ENCODE measurements around the gene XRN2. TPM values are rescaled to one million over a fixed set of nuclear protein-coding genes. Genes with fewer than 3 reads are reported as not detected.
"Not testable (repeated sequence)": the region's sequence is repeated elsewhere in the genome, so short reads cannot be mapped to it uniquely, and the experiment has no call there.

XRN2 gene
- polyA plus RNA-seq, 4 donors, result 88.5 to 109 (median 102) TPM

GRCh38 chr20:21344206-21344900 is 41.2 kb downstream of the XRN2 start:
- DNase-seq (ENCODE audit: low read depth in 4 of 4, low spot score in 3 of 4), result no peak

GRCh38 chr20:21344961-21345360 is 41.8 kb downstream of the XRN2 start:
- DNase-seq (ENCODE audit: low read depth in 4 of 4, low spot score in 3 of 4), result no peak

GRCh38 chr20:21352703-21353102 is 49.6 kb downstream of the XRN2 start:
- no peak for DNase-seq (ENCODE audit: low read depth in 4 of 4, low spot score in 3 of 4)

GRCh38 chr20:21353236-21353635 is 50.1 kb downstream of the XRN2 start:
- DNase-seq (ENCODE audit: low read depth in 4 of 4, low spot score in 3 of 4), result no peak

- no peak for DNase-seq (ENCODE audit: low read depth in 4 of 4, low spot score in 3 of 4)
These were observed 52.9 kb downstream of the XRN2 start for GRCh38 chr20:21355981-21356380.

GRCh38 chr20:21356386-21356785 is 53.3 kb downstream of the XRN2 start:
- DNase-seq (ENCODE audit: low read depth in 4 of 4, low spot score in 3 of 4), result no peak

GRCh38 chr20:21357844-21358243 is 54.7 kb downstream of the XRN2 start:
- DNase-seq (ENCODE audit: low read depth in 4 of 4, low spot score in 3 of 4), result no peak

GRCh38 chr20:21358737-21359136 is 55.6 kb downstream of the XRN2 start:
- DNase-seq (ENCODE audit: low read depth in 4 of 4, low spot score in 3 of 4), result no peak

- DNase-seq (ENCODE audit: low read depth in 4 of 4, low spot score in 3 of 4), result no peak
These were observed 57.6 kb downstream of the XRN2 start for GRCh38 chr20:21360705-21361104.

GRCh38 chr20:21361266-21361665 is 58.1 kb downstream of the XRN2 start:
- DNase-seq (ENCODE audit: low read depth in 4 of 4, low spot score in 3 of 4), result no peak

GRCh38 chr20:21364413-21364812 is 61.3 kb downstream of the XRN2 start:
- DNase-seq (ENCODE audit: low read depth in 4 of 4, low spot score in 3 of 4), result no peak

GRCh38 chr20:21365771-21366170 is 62.6 kb downstream of the XRN2 start:
- no peak for DNase-seq (ENCODE audit: low read depth in 4 of 4, low spot score in 3 of 4)

GRCh38 chr20:21366273-21366672 is 63.1 kb downstream of the XRN2 start:
- DNase-seq (ENCODE audit: low read depth in 4 of 4, low spot score in 3 of 4), result not testable (repeated sequence)

- DNase-seq (ENCODE audit: low read depth in 4 of 4, low spot score in 3 of 4), result no peak
These were observed 65.7 kb downstream of the XRN2 start for GRCh38 chr20:21368791-21369190.

GRCh38 chr20:21371193-21371592 is 68.1 kb downstream of the XRN2 start:
- DNase-seq (ENCODE audit: low read depth in 4 of 4, low spot score in 3 of 4), result no peak

GRCh38 chr20:21372016-21372415 is 68.9 kb downstream of the XRN2 start:
- DNase-seq (ENCODE audit: low read depth in 4 of 4, low spot score in 3 of 4), result no peak

GRCh38 chr20:21373436-21373835 is 70.3 kb downstream of the XRN2 start:
- no peak for DNase-seq (ENCODE audit: low read depth in 4 of 4, low spot score in 3 of 4)

GRCh38 chr20:21376626-21377025 is 73.5 kb downstream of the XRN2 start:
- no peak for DNase-seq (ENCODE audit: low read depth in 4 of 4, low spot score in 3 of 4)

GRCh38 chr20:21377701-21378100 is 74.6 kb downstream of the XRN2 start:
- DNase-seq (ENCODE audit: low read depth in 4 of 4, low spot score in 3 of 4), result no peak

GRCh38 chr20:21378259-21378658 is 75.1 kb downstream of the XRN2 start:
- no peak for DNase-seq (ENCODE audit: low read depth in 4 of 4, low spot score in 3 of 4)

GRCh38 chr20:21380711-21381110 is 77.6 kb downstream of the XRN2 start:
- DNase-seq (ENCODE audit: low read depth in 4 of 4, low spot score in 3 of 4), result no peak

- no peak for DNase-seq (ENCODE audit: low read depth in 4 of 4, low spot score in 3 of 4)
These were observed 78.5 kb downstream of the XRN2 start for GRCh38 chr20:21381619-21382018.

- no peak for DNase-seq (ENCODE audit: low read depth in 4 of 4, low spot score in 3 of 4)
These were observed 81.3 kb downstream of the XRN2 start for GRCh38 chr20:21384308-21384892.

Data from right renal pelvis (tissue), 4 donors.